ENCODE data around the gene RAI1.

The RAI1 gene

DNA sequence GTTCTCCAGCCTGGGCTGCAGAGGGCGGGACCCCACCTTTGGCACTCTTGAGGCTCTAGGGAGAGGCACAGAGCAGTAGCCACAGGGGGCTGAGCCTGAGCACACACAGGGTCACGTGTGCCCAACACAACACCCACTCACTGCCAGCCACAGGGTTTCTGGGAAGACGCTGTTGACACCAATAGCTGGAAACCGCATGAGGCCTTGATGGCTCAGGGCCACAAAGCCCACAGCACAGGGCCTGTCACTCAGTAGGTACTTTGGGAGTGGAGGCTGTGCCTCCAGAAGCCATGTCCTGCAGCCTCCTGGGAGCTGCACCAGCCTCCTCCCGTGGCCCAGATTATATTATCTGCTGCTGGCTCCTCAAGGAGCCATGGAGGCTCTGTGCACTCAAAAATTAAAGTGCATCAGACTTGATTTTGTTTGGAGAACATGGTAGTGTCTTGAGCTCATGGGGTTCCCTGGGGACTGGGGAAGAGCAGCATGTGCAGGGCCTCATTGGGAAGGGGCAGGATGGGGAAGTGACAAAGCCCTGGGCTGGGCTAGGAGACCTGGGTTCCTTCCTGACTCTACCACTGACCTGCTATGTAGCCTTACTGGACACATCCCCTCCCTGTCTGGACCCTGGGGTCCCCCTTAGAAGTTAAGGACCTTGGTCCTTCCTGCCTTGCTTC lies 168.0 kb downstream of the RAI1 start (continued):
- TF ChIP-seq, protein P1, sequence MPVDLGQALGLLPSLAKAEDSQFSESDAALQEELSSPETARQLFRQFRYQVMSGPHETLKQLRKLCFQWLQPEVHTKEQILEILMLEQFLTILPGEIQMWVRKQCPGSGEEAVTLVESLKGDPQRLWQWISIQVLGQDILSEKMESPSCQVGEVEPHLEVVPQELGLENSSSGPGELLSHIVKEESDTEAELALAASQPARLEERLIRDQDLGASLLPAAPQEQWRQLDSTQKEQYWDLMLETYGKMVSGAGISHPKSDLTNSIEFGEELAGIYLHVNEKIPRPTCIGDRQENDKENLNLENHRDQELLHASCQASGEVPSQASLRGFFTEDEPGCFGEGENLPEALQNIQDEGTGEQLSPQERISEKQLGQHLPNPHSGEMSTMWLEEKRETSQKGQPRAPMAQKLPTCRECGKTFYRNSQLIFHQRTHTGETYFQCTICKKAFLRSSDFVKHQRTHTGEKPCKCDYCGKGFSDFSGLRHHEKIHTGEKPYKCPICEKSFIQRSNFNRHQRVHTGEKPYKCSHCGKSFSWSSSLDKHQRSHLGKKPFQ (tag by site-specific recombination; IDR thresholded peaks at IDR 0.05), result no peak; the same call in 1 of the 2 replicates
- no peak for TF ChIP-seq ZNF596 (tag by site-specific recombination; IDR thresholded peaks at IDR 0.05)
- peak; percentile 48 for TF ChIP-seq ZNF341 (tag by site-specific recombination; IDR thresholded peaks at IDR 0.05; ENCODE audit: low read depth)
- TF ChIP-seq, protein P2, sequence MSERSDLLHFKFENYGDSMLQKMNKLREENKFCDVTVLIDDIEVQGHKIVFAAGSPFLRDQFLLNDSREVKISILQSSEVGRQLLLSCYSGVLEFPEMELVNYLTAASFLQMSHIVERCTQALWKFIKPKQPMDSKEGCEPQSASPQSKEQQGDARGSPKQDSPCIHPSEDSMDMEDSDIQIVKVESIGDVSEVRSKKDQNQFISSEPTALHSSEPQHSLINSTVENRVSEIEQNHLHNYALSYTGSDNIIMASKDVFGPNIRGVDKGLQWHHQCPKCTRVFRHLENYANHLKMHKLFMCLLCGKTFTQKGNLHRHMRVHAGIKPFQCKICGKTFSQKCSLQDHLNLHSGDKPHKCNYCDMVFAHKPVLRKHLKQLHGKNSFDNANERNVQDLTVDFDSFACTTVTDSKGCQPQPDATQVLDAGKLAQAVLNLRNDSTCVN (tag by site-specific recombination; optimal IDR thresholded peaks at IDR 0.05), result peak; percentile 18
- TF ChIP-seq ZNF521 (tag by site-specific recombination; IDR thresholded peaks at IDR 0.05), result no peak
- no peak for TF ChIP-seq ZBTB21 (tag by site-specific recombination; IDR thresholded peaks at IDR 0.05)
- TF ChIP-seq ZNF600 (tag by site-specific recombination; IDR thresholded peaks at IDR 0.05), result peak; percentile 92
- TF ChIP-seq SALL2 (tag by site-specific recombination; IDR thresholded peaks at IDR 0.05; ENCODE audit: borderline replicate concordance), result no peak
- no peak for TF ChIP-seq ZNF610 (tag by site-specific recombination; IDR thresholded peaks at IDR 0.05; ENCODE audit: borderline replicate concordance)
- no peak for TF ChIP-seq ZNF514 (tag by site-specific recombination; IDR thresholded peaks at IDR 0.05)
- TF ChIP-seq ZNF140 (tag by site-specific recombination; IDR thresholded peaks at IDR 0.05), result no peak
- TF ChIP-seq, protein P3, sequence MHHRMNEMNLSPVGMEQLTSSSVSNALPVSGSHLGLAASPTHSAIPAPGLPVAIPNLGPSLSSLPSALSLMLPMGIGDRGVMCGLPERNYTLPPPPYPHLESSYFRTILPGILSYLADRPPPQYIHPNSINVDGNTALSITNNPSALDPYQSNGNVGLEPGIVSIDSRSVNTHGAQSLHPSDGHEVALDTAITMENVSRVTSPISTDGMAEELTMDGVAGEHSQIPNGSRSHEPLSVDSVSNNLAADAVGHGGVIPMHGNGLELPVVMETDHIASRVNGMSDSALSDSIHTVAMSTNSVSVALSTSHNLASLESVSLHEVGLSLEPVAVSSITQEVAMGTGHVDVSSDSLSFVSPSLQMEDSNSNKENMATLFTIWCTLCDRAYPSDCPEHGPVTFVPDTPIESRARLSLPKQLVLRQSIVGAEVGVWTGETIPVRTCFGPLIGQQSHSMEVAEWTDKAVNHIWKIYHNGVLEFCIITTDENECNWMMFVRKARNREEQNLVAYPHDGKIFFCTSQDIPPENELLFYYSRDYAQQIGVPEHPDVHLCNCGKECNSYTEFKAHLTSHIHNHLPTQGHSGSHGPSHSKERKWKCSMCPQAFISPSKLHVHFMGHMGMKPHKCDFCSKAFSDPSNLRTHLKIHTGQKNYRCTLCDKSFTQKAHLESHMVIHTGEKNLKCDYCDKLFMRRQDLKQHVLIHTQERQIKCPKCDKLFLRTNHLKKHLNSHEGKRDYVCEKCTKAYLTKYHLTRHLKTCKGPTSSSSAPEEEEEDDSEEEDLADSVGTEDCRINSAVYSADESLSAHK (tag by site-specific recombination; IDR thresholded peaks at IDR 0.05), result no peak
- TF ChIP-seq, protein P4, sequence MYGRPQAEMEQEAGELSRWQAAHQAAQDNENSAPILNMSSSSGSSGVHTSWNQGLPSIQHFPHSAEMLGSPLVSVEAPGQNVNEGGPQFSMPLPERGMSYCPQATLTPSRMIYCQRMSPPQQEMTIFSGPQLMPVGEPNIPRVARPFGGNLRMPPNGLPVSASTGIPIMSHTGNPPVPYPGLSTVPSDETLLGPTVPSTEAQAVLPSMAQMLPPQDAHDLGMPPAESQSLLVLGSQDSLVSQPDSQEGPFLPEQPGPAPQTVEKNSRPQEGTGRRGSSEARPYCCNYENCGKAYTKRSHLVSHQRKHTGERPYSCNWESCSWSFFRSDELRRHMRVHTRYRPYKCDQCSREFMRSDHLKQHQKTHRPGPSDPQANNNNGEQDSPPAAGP (tag by site-specific recombination; IDR thresholded peaks at IDR 0.05), result peak; percentile 93
- TF ChIP-seq, protein P5, sequence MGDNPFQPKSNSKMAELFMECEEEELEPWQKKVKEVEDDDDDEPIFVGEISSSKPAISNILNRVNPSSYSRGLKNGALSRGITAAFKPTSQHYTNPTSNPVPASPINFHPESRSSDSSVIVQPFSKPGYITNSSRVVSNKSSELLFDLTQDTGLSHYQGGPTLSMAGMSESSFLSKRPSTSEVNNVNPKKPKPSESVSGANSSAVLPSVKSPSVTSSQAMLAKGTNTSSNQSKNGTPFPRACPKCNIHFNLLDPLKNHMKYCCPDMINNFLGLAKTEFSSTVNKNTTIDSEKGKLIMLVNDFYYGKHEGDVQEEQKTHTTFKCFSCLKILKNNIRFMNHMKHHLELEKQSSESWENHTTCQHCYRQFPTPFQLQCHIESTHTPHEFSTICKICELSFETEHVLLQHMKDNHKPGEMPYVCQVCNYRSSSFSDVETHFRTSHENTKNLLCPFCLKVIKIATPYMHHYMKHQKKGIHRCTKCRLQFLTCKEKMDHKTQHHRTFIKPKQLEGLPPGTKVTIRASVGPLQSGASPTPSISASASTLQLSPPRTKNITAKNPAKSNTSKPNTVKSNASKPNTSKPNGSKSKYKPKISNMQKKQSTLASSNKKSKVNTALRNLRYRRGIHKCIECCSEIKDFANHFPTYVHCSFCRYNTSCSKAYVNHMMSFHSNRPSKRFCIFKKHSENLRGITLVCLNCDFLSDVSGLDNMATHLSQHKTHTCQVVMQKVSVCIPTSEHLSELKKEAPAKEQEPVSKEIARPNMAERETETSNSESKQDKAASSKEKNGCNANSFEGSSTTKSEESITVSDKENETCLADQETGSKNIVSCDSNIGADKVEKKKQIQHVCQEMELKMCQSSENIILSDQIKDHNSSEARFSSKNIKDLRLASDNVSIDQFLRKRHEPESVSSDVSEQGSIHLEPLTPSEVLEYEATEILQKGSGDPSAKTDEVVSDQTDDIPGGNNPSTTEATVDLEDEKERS (tag by site-specific recombination; IDR thresholded peaks at IDR 0.05), result no peak; the same call in 1 of the 2 replicates
- no peak for TF ChIP-seq ZNF2 (tag by site-specific recombination; IDR thresholded peaks at IDR 0.05)
- no peak for TF ChIP-seq OVOL3 (tag by site-specific recombination; IDR thresholded peaks at IDR 0.05)
- no peak for TF ChIP-seq ZNF202 (tag by site-specific recombination; IDR thresholded peaks at IDR 0.05; ENCODE audit: borderline replicate concordance)
- no peak for TF ChIP-seq ZNF426 (tag by site-specific recombination; IDR thresholded peaks at IDR 0.05)
- peak; percentile 32; the same call in 1 of the 2 replicates for TF ChIP-seq ZEB2 (tag by site-specific recombination; IDR thresholded peaks at IDR 0.05)
- 0 out of 2 replicates have a peak, but pooled peaks have one; percentile 14 for TF ChIP-seq ZBTB48 (tag by site-specific recombination; IDR thresholded peaks at IDR 0.05)
- TF ChIP-seq, protein P6, sequence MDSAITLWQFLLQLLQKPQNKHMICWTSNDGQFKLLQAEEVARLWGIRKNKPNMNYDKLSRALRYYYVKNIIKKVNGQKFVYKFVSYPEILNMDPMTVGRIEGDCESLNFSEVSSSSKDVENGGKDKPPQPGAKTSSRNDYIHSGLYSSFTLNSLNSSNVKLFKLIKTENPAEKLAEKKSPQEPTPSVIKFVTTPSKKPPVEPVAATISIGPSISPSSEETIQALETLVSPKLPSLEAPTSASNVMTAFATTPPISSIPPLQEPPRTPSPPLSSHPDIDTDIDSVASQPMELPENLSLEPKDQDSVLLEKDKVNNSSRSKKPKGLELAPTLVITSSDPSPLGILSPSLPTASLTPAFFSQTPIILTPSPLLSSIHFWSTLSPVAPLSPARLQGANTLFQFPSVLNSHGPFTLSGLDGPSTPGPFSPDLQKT (IDR thresholded peaks at IDR 0.05; ENCODE audit: borderline replicate concordance, low read depth, low read length), result no peak
- TF ChIP-seq OSR2 (tag by site-specific recombination; IDR thresholded peaks at IDR 0.05), result peak; percentile 93
- TF ChIP-seq ZNF266 (tag by site-specific recombination; IDR thresholded peaks at IDR 0.05; ENCODE audit: low read depth), result no peak
- TF ChIP-seq, protein P7, sequence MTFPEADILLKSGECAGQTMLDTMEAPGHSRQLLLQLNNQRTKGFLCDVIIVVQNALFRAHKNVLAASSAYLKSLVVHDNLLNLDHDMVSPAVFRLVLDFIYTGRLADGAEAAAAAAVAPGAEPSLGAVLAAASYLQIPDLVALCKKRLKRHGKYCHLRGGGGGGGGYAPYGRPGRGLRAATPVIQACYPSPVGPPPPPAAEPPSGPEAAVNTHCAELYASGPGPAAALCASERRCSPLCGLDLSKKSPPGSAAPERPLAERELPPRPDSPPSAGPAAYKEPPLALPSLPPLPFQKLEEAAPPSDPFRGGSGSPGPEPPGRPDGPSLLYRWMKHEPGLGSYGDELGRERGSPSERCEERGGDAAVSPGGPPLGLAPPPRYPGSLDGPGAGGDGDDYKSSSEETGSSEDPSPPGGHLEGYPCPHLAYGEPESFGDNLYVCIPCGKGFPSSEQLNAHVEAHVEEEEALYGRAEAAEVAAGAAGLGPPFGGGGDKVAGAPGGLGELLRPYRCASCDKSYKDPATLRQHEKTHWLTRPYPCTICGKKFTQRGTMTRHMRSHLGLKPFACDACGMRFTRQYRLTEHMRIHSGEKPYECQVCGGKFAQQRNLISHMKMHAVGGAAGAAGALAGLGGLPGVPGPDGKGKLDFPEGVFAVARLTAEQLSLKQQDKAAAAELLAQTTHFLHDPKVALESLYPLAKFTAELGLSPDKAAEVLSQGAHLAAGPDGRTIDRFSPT (tag by site-specific recombination; IDR thresholded peaks at IDR 0.05), result 0 out of 2 replicates have a peak, but pooled peaks have one; percentile 42
- TF ChIP-seq, protein P8, sequence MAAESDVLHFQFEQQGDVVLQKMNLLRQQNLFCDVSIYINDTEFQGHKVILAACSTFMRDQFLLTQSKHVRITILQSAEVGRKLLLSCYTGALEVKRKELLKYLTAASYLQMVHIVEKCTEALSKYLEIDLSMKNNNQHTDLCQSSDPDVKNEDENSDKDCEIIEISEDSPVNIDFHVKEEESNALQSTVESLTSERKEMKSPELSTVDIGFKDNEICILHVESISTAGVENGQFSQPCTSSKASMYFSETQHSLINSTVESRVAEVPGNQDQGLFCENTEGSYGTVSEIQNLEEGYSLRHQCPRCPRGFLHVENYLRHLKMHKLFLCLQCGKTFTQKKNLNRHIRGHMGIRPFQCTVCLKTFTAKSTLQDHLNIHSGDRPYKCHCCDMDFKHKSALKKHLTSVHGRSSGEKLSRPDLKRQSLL (tag by site-specific recombination; IDR thresholded peaks at IDR 0.05), result peak; percentile 50; the same call in 1 of the 2 replicates

All from HEK293 (cell line).